ENCODE measurements around the gene NRG3.

Gene NRG3

DNA sequence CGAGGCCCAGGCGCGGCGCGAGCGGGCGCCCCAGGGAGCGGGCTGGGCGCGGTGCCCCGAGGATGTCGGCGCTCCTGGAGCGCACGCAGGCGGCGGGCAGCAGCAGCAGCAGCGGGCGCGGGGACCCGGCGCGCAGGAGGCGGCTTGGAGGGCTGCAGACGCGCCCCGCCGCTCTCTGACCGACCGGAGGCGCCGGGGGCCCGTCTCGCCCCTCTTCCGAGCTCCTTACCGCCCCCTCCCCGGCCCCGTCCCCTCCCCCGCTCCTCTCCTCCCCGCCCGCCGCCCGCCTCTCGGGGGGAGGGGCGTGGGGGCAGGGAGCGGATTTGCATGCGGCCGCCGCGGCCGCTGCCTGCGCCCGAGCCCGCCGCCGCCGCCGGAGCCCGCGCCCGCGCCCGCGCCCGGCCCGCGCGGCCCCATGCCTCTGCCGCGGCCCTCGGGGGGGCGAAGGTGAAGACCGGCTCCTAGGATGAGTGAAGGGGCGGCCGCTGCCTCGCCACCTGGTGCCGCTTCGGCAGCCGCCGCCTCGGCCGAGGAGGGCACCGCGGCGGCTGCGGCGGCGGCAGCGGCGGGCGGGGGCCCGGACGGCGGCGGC, at the start of gene NRG3:
Gene NRG3, plus strand, starts transcription at position 320 of the 592 bp plus-strand sequence.
- no peak for DNase-seq

DNA sequence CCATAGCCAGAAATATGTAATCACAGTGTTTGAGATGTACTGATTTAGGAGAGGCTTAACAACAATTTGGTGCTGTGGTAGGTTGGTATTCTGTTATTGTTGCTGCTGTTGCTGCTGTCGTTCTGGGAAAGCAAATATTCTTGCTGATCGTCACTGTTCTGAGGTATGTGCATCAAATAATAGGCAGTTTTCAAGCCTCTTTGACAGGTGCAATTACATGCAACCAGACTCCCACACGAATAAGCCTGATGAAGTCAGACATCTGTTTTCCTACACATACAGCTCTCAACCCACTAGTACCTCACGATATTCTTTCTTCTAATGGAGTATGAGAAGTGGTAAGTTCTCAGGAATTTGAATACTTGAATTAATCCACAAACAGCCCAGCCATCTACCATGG, 46.7 kb upstream of the NRG3 start:
- DNase-seq = no peak

DNA sequence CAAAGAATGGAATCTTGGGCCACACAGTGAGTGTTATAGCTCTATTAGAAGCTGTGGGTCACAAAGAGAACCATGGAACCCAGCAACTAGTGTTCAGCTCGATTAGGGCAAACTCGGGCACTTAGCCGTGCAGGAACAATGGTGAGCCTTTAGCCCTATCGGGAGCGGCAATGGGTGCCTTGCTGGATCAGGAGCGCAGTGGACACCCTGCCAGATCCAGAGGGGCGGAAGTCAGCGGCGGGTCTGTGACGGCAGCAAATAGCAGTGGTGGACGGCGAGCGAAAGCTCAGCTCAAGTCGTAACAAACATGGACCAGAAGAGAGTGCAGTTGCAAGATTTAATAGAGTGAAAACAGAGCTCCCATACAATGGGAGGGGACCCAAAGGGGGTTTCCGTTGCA, 43.9 kb upstream of the NRG3 start:
- DNase-seq = no peak

DNA sequence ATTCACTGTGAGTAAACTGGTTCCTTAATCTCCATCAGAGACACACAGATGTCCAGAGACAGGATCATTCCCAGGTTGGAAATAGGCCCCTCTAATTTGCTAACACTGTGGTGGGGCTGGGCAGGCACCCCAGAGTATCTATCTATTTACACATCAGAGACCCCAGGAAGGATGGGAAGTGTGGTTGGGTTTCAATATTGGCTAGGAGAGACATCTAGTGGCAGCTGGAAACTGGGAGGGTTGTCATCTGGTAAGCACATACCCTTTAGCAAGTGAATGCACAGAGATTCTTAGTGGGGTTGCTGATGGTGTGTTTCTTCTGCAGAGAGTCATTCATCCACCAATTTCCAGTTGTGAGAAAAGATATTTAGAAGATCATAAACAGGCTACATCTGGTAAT, 36.0 kb upstream of the NRG3 start:
- no peak for DNase-seq

DNA sequence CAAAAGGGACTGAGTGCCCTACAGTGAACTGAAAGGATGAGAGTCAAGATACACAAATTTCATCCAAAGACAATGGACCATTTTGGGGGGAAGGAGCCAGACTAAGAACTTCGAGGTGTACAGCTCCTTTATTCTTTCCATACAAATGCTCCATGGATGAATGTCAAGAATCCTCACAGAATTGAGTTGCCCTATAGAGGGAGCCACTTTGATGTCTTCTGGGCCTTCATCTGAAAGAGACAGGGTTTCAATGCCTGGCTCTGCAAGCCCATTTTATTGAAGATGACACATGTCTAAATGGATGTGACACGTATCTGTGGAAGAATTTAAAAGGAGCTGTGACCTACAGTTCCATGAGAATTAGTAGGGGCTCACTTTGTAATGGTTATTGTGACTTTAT, 32.0 kb upstream of the NRG3 start:
- no peak for DNase-seq

DNA sequence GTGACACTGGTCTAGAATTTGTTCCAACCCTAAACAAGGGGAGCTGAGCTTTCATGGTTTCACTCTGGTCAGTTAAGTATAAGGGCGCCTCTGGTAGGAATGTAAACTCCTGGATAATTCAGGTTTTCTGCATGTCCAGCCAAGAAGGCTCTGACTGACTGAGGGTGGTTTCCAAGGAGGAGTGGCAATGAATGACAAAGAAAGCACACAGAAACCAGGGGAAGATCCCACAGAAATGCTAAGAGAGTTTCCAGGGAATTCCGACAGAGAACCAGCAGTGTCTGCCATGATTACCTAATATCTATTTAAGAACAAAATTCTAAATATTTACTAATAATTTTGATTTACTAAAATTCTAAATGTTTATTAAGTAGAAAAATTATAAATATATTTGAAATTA, 27.3 kb upstream of the NRG3 start:
- no peak for DNase-seq

DNA sequence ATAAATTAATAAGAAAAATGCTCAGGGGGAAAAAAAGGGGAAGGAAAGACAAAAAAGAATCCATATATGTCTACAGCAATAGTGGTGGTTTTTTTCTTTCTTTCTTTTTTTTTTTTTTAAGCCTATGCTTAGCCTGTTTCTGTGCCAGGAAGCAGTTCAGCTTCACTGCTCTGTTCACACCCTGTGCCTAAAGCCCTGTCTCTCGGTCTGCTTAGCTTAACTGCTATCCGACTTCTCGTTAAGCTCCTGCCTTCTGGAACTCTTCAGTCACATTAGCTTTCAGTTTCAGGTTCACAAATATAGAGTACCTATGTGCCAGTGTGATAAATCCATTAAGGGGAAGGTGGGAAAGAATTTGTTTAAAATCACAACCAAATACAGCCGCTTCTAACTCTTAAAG, 26.5 kb upstream of the NRG3 start:
- DNase-seq = no peak

DNA sequence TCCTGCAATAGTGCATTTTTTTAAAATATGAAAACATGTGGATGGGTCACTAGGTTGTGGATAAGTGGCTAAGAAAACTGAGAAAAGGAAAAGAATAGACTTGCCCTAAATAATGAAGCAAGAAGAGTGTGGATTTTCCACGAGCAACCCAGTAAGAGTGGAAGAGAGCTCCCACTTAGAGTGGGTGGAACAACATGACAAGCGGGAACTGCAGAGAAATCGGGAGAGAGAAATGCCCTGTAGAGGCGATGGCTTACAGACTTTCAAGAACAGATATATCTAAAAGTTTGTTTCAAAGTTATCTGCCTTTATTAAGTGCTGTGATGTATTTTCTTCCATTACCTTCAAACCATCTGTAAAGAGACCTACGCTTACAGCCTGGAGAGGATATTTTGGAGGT, 26.1 kb upstream of the NRG3 start:
- DNase-seq = no peak

DNA sequence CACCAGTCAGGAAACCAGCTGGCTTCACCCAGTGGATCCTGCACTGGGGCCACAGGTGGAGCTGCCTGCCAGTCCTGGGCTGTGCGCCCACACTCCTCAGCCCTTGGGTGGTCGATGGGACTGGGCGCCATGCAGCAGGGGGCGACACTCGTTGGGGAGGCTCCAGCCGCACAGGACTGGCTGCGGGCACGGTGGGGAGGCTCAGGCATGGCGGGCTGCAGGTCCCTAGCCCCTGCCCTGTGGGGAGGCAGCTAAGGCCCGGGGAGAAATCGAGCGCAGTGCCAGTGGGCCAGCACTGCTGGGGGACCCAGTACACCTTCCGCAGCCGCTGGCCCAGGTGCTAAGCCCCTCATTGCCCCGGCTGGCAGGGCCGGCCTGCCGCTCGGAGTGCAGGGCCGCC, 12.4 kb upstream of the NRG3 start:
- DNase-seq = no peak

DNA sequence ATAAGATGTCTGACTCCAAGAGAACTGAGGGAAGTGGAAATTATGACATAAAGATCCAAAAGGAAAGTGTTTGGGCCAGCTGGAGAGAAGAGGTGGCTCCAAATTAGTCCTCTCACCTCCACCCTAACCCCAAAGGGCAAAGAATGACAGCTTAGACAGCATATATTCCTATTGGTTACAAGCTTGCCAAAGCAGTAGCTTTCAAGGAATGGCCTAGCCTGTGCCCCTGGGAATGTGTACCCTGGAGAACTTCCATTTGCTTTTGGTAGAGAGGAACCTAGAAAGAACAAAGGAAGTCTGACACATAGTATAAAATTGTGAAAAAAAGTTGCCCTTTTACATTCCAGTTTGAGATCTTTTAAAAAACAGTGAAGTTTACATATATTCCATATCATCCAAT, 11.2 kb upstream of the NRG3 start:
- DNase-seq = no peak

DNA sequence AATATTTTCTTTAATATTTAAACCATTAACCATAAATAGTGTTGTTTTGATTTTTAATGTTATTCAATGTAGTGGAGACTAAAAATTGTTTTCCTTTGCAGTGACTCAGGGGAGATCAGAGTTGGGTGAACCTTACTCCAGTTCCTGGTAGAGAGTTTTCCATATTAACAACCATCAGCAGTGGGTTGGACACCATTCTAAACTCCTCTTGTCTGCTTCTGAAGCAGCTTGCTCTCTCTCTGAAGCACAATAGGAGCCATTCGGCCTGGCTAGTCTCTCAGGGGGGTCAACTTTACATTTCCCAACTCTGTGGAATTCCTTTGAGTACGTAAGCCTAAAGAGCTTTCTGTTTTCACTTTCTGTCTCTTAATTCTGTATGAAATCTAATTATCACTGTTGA, 9.4 kb upstream of the NRG3 start:
- DNase-seq = no peak

DNA sequence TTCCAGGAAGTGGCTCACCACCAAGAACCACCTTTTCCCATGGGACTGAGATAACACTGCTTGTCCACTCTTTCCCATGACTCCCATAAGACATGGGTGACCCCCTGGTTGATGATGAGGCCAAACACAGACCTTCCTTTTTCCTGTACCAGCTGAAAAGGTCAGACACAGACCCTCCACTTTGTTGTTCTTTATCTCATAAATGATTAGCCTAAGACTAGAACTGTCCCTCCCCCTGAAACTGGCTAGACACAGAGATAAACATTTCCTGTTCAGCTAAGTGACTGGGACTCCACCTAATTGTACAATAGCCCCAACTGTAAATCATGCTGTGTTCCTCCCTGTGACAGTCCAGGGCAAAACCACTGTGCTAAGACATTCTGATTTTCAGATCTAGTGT, 8.2 kb upstream of the NRG3 start:
- no peak for DNase-seq

DNA sequence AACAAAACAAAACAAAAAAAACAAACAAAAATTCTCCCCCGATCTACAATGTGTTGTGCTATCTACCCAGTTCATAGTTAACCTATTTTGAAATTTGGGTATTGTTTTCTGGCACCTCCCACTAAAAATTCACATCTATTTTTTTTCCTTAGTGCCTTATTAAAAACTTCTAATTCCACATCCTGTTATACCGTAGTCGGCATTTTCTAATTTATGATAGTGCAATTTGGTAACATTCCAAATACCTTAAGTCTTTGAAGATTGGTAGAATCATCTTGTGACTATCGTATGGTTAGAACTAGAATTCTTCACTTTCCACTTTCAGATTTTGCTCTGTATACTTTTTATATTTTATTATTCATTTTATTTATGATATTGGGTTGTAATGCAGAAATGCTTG, 4.5 kb upstream of the NRG3 start:
- DNase-seq = no peak

DNA sequence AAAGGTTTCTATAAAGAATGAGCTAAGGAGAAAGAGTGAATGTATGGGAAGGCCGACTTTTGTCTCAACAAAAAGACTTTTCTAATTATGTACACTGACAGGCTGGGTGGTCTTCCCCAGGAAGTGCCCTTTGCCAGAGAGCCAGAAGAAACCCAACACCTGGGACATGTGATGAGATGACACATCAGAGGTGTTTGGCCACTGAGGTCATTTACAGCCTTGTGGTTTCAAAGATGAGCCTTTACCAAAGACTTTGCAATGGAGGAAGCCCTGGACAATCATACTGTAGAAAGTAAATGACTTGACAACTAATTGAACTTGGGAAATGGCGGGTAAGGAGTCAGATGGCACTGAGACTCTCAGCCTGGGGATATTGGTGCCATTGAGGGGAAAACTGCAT, 3.4 kb upstream of the NRG3 start:
- no peak for DNase-seq

DNA sequence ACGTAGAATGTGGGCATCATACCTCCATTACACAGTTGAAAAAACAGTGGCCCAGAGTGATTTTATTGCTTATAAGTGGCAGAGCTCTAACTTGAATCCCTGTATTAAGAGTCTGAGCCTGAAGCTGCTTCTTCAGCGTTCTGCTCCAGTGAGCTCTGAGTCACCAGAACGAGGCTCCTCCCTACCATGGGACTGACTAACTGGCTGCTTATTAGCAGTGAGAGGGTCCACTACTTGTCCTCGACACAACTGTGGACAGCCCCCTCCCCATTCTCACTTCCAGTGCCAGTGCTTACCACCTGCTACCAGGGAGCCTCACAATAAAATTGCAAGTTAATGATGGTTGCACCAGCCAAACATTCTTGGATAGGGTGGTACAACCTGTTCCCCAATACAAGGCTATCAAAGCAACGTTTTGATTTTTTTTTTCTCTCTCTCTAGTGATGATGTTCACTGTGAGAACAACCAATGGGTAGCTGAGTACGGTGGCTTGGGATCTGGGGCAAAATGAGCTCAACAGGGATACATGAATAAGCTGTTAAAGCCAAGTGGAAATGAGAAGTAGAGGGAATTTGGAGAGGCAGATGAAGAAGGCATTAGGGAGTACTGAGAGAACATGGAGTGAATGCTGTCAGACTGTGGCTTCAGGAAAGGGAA, 2.7 kb upstream of the NRG3 start:
- no peak for DNase-seq

DNA sequence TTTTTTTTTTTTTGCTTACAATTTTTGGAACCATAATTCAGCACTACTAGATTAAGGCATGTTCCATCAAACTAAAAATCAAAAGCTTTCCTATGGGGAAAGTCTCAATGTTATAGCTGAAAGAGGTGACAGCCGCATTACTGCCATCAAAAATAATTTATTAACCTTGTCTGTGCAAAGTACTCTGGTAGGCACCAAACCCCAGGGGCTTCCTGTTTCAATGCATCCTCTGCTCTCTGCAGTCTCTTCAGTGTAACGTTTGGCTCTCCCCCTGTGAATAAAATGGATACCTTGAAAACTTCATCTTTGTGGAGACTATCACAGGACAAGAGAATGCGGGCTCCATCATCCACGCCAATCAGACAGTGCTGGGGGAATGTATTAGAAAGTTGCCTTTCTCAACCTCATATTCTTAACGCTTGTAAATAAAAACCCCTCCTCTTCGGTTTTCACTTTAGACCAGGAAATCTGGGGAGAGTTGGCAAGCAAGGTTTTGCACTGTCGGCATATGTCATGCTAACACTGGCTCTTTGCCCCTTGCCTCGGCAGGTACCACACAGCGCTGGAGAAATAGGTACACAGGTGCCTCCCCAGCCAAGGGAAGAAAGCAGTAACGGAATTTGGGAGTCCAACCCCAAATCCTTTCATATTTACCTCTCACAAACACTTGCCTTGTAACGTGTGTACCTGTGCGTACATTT, 1.6 kb upstream of the NRG3 start:
- DNase-seq = no peak

DNA sequence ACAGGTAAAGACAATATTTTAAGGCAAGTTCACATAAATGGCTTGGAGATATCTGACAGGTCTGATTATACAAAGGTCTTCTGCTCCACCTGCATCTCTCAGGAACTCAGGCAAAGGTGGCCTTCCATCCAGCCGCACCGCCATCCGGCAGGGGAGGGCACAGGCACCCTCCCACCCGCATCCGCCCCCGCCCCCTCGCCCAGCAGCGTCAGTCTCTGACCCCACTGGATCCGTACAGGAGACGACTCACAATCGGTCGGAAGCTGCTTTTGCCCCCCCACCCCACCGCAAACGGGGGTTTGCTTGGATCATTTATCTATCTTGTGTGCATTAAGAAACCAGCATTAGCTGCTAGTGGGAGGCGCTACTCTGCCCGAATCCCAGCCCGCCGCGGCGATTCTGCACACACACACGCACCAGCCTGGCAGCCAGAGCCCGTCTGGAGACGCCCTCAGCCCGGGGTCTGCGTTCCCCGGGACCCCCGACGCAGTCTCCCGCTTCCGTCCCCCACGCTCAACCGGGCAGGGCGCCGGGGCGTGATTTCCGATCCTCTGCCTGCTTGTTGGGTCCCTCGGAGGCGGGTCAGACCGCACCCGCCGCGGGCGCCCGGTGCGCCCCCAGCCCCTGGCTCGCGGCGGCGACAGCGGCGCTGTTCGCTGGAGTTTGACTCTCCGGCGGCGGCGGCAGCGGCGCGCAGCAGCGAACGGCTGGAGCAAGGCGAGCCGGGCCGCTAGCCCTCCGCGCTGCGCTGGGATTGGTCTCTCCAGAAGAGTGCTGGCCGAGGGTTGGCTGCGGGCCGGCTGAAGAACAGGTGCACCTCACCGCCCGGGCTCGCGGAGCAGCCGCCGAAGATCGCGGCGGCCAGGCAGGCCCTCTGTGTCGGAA, 820 bp upstream of the NRG3 start:
- DNase-seq = no peak

DNA sequence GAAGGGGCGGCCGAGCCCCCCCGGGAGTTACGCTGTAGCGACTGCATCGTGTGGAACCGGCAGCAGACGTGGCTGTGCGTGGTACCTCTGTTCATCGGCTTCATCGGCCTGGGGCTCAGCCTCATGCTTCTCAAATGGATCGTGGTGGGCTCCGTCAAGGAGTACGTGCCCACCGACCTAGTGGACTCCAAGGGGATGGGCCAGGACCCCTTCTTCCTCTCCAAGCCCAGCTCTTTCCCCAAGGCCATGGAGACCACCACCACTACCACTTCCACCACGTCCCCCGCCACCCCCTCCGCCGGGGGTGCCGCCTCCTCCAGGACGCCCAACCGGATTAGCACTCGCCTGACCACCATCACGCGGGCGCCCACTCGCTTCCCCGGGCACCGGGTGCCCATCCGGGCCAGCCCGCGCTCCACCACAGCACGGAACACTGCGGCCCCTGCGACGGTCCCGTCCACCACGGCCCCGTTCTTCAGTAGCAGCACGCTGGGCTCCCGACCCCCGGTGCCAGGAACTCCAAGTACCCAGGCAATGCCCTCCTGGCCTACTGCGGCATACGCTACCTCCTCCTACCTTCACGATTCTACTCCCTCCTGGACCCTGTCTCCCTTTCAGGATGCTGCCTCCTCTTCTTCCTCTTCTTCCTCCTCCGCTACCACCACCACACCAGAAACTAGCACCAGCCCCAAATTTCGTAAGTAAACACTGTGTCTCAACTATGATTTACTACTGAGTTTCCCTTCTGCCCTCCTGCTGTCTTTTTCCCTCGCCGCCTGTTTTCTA, 666 bp downstream of the NRG3 start:
- no peak for DNase-seq

DNA sequence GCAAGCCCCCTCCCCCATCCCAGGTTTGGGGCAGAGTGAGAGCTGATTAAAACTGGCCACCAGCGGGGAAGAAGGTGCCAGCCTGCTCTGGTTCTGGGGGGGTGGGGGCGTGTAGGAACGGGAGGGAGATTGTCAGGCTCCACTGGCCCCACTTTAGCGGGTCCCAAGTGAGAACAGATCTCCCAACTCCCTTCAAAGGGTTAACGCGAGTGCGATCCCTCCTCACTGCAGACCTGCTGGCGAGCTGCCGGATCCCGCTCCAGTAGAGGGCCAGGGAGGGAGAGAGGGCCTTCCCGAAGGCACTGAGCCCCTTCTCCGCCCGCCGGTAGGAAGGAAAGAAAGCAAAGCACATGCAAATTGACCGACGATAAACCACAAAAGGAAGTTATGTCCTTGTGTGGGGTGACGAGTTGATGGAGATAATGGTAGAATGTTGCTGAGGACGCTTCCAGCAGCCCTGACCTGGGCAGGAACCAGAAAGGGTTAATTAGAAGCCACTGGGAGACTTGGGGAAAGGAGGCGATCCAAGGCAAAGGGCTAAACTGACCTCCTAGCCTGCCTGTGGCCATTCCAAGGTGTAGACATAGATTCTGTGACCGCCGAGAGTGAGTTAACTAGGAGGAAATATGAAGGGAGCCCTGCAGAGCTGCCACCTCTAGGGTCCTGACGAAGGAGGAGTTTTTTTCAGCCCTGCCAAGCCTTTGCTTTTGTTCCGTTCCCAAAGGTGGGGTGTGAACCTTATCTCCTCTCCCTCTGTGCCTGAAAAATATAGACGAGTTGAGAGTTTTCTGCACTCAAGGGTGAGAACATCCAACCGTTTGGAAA, 1.5 kb downstream of the NRG3 start:
- DNase-seq = no peak

DNA sequence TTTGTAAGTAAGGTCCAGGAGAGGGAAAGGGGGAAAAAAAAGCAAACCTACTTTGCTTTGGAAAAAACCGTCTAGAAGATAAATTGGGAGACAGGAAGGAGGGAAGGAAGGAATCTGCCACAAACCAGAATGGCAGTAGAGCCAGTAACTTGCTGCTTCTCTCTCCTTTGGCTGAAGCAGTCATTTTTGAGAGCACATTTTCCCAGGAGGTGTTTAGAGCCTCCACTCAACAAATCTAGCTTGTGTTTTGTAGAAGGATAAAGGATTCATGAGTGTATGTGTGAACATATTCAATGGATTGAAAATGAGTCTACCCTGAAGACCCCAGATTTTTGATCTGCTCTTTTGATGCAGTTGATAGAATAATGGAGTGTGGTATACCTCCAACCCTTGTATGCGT, 2.6 kb downstream of the NRG3 start:
- no peak for DNase-seq

DNA sequence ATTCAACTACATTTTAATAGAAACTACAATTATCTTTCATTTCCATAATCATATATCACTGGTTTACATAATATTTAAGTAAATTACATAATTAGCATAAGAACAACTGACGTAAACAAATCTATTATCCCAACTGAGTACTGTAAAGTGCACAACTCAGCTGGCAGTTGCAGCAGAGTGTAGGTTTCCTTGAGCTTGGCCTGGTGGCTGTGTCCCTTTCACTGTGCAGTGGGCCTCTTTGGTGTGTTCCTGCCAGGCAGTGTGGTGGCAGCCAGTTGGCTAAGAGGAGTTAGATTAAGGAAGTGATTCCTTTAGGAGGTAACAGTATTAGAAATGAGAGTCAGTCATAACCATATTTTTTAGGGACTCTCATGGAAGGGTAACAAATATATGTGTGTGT, 7.0 kb downstream of the NRG3 start:
- DNase-seq = no peak

DNA sequence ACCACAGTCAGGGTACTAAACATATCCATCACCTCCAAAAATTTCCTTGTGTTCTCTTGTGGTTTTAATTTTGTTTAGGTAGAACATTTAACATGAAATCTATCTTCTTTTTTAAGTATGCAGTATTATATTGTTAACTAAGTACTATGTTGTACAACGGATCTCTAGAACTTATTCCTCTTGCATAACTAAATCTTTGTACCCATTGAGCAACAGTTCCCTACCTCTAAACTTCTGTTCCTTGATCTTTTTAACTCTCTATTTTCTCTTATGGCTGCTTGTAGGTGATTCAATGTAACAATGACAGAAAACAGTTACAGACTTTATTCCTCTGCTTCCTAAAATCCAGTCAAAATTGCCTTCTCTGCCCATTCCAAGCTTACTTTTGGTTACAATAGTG, 9.9 kb downstream of the NRG3 start:
- DNase-seq = no peak

Measured in stimulated activated CD4-positive, alpha-beta T cell treated with anti-CD3 and anti-CD28 coated beads, Interleukin-4, amount 100 ng/mL, for 4 hours (primary cell).